ENCODE data around the gene RBM14.

RBM14 gene, protein sequence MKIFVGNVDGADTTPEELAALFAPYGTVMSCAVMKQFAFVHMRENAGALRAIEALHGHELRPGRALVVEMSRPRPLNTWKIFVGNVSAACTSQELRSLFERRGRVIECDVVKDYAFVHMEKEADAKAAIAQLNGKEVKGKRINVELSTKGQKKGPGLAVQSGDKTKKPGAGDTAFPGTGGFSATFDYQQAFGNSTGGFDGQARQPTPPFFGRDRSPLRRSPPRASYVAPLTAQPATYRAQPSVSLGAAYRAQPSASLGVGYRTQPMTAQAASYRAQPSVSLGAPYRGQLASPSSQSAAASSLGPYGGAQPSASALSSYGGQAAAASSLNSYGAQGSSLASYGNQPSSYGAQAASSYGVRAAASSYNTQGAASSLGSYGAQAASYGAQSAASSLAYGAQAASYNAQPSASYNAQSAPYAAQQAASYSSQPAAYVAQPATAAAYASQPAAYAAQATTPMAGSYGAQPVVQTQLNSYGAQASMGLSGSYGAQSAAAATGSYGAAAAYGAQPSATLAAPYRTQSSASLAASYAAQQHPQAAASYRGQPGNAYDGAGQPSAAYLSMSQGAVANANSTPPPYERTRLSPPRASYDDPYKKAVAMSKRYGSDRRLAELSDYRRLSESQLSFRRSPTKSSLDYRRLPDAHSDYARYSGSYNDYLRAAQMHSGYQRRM

DNA sequence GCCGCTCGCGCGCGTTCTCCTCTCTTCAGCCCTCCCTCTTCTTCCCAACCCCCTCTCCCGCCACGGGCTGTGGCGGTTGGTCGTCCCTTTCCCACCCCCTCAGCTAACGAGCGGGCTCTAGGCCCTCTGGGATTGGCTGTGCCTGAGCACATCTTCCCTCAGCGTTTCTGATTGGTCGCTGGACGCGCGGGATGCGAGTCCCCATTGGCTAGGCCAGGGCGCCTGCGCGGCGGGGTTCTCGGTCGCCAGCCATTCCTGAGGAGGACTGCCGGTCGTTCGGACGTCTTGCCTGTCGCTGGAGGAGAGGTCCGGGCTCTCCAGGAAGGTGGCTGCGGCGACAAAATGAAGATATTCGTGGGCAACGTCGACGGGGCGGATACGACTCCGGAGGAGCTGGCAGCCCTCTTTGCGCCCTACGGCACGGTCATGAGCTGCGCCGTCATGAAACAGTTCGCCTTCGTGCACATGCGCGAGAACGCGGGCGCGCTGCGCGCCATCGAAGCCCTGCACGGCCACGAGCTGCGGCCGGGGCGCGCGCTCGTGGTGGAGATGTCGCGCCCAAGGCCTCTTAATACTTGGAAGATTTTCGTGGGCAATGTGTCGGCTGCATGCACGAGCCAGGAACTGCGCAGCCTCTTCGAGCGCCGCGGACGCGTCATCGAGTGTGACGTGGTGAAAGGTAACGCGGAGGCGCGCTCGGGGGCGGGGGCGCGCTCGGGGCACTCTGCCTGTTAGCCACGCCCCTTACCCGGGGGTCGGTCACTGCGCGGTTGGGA is at the start of gene RBM14:
Gene RBM14, plus strand, starts transcription at position 252 of the 776 bp plus-strand sequence. Its CDS starts 91 bp downstream, at position 343.
- peak within 1 kb of the TSS; percentile 93 to 97 for H3K4me3 ChIP-seq (replicated peaks in 1 of 2; ENCODE audit: low read depth in 2 of 2, low read length in 2 of 2)
- TF ChIP-seq, protein P1, sequence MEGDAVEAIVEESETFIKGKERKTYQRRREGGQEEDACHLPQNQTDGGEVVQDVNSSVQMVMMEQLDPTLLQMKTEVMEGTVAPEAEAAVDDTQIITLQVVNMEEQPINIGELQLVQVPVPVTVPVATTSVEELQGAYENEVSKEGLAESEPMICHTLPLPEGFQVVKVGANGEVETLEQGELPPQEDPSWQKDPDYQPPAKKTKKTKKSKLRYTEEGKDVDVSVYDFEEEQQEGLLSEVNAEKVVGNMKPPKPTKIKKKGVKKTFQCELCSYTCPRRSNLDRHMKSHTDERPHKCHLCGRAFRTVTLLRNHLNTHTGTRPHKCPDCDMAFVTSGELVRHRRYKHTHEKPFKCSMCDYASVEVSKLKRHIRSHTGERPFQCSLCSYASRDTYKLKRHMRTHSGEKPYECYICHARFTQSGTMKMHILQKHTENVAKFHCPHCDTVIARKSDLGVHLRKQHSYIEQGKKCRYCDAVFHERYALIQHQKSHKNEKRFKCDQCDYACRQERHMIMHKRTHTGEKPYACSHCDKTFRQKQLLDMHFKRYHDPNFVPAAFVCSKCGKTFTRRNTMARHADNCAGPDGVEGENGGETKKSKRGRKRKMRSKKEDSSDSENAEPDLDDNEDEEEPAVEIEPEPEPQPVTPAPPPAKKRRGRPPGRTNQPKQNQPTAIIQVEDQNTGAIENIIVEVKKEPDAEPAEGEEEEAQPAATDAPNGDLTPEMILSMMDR (IDR thresholded peaks at IDR 0.05; ENCODE audit: low read depth, low read length), result no peak
- DNase-seq (ENCODE audit: low read depth in 2 of 2), result peak; percentile 99

DNA sequence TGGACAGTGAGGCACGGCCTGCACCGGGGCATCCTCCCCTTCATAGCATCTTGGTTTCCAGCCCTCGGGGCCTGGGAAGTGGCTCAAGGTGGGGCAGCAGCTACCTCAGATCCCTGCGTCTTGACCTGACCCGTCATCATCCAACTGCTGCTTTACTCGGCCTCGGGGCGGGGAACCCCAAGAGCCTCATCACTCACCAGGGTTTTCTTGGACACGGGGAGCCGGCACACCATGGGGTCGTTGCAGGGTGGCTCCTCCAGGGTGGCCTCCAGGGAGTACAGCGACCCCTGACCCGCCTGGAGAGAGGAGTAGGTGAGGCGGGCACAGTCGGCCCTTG is 48.7 kb upstream of the RBM14 start:
- H3K4me3 ChIP-seq (replicated peaks in 1 of 2; ENCODE audit: low read depth in 2 of 2, low read length in 2 of 2), result peak overlapping the region; percentile 52 to 53
- DNase-seq (ENCODE audit: low read depth in 2 of 2), result no peak
- TF ChIP-seq, protein P1 (IDR thresholded peaks at IDR 0.05; ENCODE audit: low read depth, low read length), result no peak

DNA sequence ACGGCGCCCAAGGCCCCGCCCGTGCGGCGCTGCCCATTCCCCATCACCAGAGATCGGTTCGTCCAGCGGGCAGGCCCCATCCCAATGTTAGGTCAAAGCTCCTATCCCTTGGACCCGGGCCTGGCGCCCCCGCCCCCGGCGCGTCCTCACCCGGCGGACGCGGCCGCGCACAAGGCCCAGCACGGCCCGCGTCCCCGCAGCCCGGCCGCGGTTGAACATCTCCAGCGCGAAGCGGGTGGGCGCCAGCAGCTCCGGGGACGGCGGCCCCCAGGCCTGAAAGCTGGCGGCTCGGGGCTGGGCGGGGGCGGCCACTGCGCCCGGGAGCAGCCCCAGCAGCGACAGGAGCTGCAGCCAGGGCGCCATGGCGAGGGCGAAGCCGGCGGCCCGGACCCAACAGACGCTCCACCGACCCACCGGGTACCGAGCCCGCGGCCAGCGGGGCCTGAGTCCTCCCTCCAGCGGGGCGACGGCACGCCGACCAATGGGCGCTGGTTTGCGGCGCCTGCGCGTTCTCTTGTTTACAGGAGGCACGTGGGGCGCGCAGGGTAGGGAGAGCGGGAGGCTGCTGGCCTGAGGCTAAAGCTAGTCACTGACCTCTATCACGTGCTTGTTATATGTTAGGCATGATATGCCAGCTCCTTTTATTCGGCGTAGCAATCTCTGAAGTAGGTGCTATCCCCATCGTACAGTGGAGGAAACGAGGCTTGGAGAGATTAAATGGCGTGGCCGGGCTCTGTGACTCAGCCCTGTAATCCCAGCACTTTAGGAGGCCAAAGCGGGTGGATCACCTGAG is 48.1 kb upstream of the RBM14 start, which contains the start of gene CTSF:
Gene CTSF, minus strand, starts transcription at position 483 of the 793 bp plus-strand sequence. Its CDS starts 120 bp downstream, at position 363.
- TF ChIP-seq, protein P1 (IDR thresholded peaks at IDR 0.05; ENCODE audit: low read depth, low read length), result no peak
- DNase-seq (ENCODE audit: low read depth in 2 of 2), result peak; percentile 74 to 83
- H3K4me3 ChIP-seq (replicated peaks in 1 of 2; ENCODE audit: low read depth in 2 of 2, low read length in 2 of 2), result peak within 1 kb of the TSS; percentile 52 to 53

DNA sequence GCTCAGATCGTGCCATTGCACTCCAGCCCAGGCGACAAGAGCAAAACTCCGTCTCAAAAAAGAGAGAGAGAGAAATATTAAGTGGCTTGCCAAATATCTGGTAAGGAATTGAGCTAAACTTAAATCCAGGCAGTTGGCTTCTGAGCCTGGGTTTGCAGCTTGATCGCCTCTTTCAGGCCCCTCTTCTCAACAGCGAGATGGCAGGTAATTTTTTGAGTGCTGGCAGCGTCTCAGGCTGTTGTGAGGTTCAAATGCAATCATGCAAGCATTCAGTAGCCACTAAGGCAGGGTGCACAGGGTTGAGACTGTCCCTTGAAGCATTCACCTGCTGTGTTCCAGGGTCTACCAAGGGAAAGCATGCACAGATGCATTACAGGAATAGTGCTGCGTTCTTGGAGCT is 47.4 kb upstream of the RBM14 start:
- no peak overlapping the region for H3K4me3 ChIP-seq (replicated peaks in 1 of 2; ENCODE audit: low read depth in 2 of 2, low read length in 2 of 2)
- DNase-seq (ENCODE audit: low read depth in 2 of 2), result no peak

DNA sequence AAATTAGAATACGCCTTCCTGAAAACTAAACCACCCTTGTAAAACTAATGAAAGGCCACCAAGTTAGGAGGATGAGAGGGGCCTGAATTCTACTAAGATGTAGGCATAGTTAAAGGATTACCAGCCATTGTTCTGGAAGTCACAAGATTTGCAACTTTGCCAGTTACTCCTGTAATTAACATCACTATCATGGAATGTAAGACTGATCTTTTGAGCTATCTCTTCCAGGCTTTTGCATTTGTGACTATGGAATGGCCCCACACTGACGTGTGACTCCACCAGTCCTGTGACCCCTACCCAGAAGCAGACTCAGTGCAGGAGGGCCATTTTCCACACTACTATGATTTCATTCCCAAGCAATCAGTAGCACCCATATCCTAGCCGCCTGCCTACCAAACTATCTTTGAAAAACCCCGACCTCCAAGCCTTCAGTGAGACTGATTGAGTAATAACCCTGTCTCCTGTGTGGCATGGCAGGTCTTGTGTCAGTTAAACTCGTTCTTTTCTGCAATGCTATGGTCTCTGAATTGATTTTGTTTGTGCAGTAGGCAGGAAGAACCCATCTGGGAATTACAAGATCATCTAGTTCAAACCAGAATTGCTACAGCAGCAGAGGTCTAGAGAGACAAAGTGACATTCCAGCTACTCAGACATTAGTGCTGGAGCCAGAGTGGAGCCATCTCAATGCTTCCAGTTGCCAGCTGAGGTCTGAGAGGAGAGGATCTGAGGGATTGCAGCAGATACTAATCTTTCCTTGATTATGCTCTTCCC is 46.2 kb upstream of the RBM14 start:
- no peak overlapping the region for H3K4me3 ChIP-seq (replicated peaks in 1 of 2; ENCODE audit: low read depth in 2 of 2, low read length in 2 of 2)
- TF ChIP-seq, protein P1 (IDR thresholded peaks at IDR 0.05; ENCODE audit: low read depth, low read length), result no peak
- no peak for DNase-seq (ENCODE audit: low read depth in 2 of 2)

More for the DNA sequence above, 47.4 kb upstream of the RBM14 start:
- TF ChIP-seq, protein P1 (IDR thresholded peaks at IDR 0.05; ENCODE audit: low read depth, low read length), result no peak
